GM18867 (cell line): Measurements from ENCODE around the gene SLC1A3.
"Not testable (repeated sequence)": the region's sequence is repeated elsewhere in the genome, so short reads cannot be mapped to it uniquely, and the experiment has no call there.

ENCODE experiments used
- ATAC-seq: cut with Tn5 transposase; IDR thresholded peaks from one replicate; pipeline ENCODE4 v1.9.1; 2021; ENCODE audit warnings: mild to moderate bottlenecking, moderate library complexity; ENCODE audit not compliant: unreplicated experiment

SLC1A3 gene

GRCh38 chr5:36606428-36607113 lies at the start of gene SLC1A3:
SLC1A3 (plus strand) TSS chr5:36606606; CDS start chr5:36608424, 1,818 bp downstream.
- peak; percentile 89 for ATAC-seq

GRCh38 chr5:36558641-36559040 lies 47.8 kb upstream of the SLC1A3 start:
- no peak for ATAC-seq

- no peak for ATAC-seq
These were observed 44.8 kb upstream of the SLC1A3 start for GRCh38 chr5:36561601-36562000.

DNA sequence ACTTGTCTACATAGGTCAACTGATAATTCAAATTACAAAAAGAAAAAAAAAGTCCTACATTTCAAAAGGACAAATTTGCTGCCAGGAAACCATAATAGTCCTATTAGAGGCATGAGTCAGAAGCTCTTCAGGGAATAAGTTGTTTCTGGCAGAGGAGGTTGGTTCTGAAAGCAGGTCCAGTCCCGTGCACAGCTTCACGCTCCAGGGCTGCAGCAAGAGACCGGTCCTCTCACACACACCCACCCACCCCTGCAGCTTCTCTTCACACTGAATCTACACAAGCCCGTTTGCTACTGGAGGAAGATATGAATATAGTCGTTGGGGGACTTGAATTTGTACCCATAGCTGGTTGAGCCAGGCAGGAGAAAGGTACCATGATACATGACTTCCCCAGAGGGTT lies 36.9 kb upstream of the SLC1A3 start:
- ATAC-seq, result no peak

DNA sequence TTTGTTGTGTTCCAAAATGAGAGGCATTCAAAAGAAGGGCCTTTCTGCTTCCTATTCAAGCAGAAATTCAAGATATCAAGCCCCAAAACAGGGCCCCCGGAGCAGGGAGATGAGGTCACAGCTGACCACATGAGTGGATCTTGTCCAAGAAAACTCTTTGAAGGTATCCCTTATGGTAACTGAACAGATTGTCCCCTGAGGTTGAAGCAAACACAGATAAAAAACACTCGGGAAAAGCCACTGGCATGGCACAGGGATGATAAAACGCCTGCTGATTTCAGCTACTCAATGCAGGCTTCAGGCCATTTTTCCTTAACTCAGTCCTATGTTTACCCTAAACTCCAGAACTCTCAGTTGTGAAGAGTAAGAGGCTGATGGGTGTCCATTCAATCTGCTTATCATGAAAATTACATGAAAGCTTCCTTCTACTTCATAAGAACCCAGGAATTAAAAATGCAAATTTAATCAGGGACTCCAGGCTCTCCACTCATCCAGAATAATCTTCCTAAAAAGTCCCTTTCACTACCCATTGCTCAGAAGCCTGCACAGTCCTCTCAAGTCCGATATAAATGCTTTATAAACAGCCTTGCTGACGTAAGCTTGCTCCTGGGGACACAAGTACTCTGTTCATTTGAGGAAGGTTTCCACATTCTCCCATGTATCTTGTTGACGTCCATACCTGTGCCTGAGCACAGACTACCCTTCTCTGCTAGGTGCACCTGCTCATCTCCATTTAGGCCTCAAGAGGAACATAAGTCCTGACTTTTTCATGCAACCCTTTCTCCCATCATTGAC lies 35.9 kb upstream of the SLC1A3 start:
- no peak for ATAC-seq

GRCh38 chr5:36571401-36572042 lies 34.9 kb upstream of the SLC1A3 start:
- no peak for ATAC-seq

DNA sequence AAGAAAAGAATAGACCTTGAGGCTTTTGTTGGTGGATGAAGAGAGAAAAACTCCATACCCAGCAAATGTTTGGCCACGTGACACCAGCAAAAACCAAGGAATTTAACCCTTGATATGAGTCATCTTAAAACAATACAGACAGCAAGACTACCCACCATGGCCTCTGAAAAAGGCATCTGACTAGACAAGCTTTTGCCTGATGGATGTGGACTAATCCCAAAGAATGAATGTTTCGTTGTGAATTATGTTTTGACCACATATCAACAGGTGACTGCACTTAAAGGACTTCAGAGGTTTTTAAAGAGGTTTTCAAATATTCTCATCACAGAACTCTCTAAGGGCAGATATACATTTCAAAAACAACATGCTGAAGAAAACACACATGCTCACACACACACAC lies 33.0 kb upstream of the SLC1A3 start:
- no peak for ATAC-seq

GRCh38 chr5:36575361-36575781 lies 31.0 kb upstream of the SLC1A3 start:
- no peak for ATAC-seq

DNA sequence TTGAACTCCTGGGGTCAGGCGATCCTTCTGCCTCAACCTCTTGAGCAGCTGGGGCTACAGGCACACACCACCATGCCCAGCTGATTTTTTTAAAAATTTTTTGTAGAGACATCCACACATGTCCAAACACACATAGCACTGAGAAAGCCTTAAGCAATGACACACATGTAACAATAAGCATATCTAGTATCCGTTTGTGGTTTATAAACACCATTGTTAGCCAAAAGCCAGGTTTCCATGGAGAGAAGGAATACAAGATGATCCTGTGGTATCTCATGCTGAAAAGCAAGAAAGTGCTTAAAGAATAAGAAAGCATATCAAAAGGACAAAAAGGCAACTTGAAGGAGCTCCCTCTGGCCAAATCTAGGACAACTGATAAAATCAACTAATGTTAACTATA lies 29.7 kb upstream of the SLC1A3 start:
- ATAC-seq, result no peak

- not testable (repeated sequence) for ATAC-seq
These were observed 26.5 kb upstream of the SLC1A3 start for GRCh38 chr5:36579858-36580257.

DNA sequence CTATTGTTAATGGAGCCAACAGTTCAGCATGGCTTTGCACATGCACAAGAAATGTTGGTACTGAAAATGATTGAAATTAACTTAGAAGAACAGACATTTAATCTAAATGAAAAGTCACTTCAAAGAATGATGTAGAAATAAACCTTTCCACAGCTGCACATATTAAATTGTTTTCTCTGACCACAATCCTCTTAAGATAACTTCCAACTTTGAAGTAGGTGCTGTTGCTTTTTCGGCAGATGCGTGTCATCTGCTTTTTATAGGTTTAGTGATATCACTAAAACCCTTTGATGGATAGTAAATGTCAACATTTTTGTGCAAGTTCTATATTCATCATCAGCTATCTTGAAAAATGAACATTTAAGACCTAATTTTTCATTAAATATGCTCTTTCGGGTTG lies 25.3 kb upstream of the SLC1A3 start:
- ATAC-seq, result no peak

DNA sequence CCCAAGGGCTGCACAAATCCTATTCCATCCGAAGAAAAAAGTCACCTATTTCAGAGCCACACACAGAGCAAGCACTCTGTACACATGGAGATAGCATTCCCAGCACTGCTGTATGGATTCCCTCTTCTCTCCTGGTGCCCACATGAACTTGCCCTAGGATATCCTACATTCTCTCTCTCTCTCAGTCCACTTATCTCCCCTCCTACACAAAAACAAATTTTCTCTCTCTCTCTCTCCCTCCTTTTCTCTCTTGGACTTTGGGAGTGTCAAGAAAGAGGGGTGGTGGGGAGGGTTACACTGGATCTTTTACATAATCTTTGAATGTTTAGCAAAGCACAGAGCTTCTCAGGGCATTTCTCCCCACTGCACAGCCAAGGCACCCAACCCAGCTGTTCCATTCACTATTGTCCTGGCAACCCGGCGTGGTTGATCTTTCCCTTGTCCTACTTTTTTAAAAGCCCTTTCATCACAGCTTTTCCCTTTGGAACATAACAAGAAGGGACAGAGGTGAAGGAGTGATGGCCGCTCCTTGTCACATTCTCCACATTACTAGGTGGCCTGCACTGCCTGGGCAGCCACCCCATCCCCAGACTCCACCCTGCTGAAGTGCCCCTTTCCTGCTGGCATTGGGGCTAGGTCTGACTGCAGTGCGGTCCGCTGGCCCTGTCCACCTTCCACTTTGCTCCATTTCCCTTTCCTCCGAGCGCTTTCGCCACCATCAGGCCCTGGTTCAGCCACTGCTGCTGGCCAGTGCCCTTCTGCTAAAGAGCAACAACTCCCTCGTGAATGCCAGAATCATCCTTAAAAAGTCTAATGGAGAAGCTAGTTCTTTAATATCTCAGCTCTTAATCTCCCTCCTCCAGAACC lies 22.2 kb upstream of the SLC1A3 start:
- ATAC-seq, result no peak

GRCh38 chr5:36585701-36586100 lies 20.7 kb upstream of the SLC1A3 start:
- ATAC-seq, result no peak

DNA sequence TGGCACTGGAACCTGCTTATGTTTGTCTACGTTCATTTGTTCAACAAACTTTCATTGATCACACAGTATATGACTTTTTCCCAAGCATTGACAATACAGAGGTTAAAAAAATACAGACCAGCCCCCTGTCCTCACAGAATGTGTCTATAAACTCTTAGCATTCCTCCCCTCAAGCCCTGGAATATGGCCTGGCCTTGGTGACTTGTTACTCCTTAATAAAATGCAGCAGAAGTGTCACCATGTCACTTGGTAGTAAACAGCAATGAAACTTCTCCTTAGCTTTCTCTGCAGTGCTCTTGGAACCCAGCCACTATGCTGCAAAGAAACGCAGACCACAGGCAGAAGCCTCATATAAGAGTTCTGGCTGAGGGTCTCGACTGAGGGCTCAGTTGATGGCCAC lies 19.1 kb upstream of the SLC1A3 start:
- ATAC-seq, result no peak

DNA sequence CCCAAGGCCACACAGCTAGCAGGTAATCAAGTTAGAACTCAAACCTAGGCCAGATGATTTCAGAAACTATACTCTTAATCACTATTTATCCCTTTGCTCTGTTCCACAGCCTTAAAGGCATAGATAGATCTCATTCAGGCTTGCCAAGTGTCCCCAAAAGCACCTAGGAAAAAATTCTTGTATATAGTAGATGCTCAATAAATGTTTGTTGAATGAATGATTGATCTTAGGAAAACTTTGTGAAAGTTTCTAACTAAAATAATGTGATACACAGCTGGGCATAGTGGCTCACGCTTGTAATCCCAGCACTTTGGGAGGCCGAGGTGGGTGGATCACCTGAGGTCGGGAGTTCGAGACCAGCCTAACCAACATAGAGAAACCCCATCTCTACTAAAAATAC lies 16.7 kb upstream of the SLC1A3 start:
- ATAC-seq, result not testable (repeated sequence)

GRCh38 chr5:36590513-36591286 lies 15.7 kb upstream of the SLC1A3 start:
- no peak for ATAC-seq

GRCh38 chr5:36593867-36594266 lies 12.5 kb upstream of the SLC1A3 start:
- no peak for ATAC-seq

GRCh38 chr5:36596247-36596646 lies 10.2 kb upstream of the SLC1A3 start:
- no peak for ATAC-seq

DNA sequence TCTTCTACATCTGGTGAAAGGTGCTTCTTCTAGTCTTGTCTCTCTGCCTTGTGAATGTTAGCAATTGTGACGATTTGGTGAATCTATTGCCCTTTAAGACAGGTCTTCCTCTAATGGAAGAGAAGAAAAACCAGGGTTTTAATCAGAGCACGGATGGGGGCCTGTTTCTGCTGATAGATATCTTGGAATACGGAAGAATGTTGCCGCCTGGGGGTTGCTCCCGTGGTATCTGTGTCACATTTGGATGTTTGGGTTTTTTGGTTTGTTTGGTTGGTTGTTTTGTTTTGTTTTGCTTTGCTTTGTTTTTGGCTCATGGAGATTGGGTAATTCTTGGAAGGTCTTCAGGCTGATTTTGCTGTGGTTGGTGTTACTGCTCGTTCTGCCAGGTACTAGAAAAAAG lies 9.7 kb upstream of the SLC1A3 start:
- ATAC-seq, result no peak

DNA sequence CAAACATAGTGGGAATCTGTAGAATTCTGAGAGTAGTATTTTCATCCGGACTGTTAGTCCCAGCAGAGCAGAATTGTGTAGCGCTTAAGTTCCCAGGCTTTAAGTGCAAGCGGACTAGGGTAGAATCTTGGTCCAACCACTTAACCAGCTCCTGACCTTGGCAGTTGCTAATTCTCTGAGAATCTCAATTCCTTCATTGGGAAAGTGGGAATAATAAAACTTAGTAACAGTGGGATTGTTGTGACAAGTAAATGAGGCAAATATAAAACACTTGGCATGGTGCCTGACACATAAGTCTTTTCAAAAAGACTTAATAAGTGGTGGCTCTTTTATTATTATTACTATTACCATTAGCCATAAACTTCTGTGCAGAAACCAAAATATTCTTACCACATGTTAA lies 8.4 kb upstream of the SLC1A3 start:
- ATAC-seq, result no peak
